ENCODE results near the gene ABCB11. TPM values are rescaled to one million over a fixed set of nuclear protein-coding genes. Genes with fewer than 3 reads are reported as not detected.

ABCB11 gene
- total and polyA plus RNA-seq, 9 of the 15 experiments (the other 6 are each of a cell fraction or from before 2014, with no cell fraction given) = 0.04 to 0.51 (median 0.10) TPM; not detected in 1

DNA sequence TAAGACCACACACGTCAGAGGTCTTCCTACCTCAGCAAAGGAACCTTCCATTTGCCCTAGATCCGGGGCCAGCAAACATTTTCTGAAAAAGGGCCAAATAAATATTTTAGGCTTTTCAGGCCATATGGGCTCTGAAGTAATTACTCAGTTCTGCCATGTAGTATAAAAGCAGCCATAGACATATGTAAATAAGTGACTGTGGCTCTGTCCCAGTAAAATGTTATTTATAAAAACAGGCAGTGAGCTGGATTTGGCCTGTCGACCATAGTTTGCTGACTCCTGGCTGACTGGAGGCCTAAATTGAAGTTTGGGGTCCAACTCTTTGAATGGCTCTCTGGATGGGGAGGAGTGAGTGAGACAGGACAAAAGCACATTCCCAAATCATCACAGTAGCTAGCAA, 49.5 kb downstream of the ABCB11 start:
- peaks cover 0 to 4% of the 10 kb centered on the region in 2 experiments; a peak in 3 of 5 replicates for H3K4me1 ChIP-seq (replicated peaks in 1 of 2; ENCODE audit: control insufficient read depth in 2 of 2, insufficient read depth in 2 of 2, low read length in 2 of 2)
- ChIA-PET CTCF (ENCODE audit: low intra/inter-chr PET ratio) (no interaction called here), POLR2A (no interaction called here)
- peaks cover 11% of the 10 kb centered on the region for H3K9me3 ChIP-seq (replicated peaks; ENCODE audit: control insufficient read depth, insufficient read depth, low read depth, low read length)
- no peak overlapping the region for H3K27ac ChIP-seq (ENCODE audit: extremely low read depth, low read depth, low read length)
- ATAC-seq (no peak), DNase-seq (ENCODE audit: extremely low read depth in 1 of 4, low spot score in 3 of 4) (no peak), FAIRE-seq (no peak)
- no peak overlapping the region for H3K4me3 ChIP-seq
- BruUV-seq (replicated peaks) = no TSS peak
- no peak overlapping the region for H3K9ac ChIP-seq (ENCODE audit: insufficient read depth in 1 of 2, low read depth in 2 of 2, low read length in 2 of 2)
- no peak overlapping the region for H3K4me2 ChIP-seq (ENCODE audit: insufficient read depth, low read length)
- H3K36me3 ChIP-seq (ENCODE audit: control insufficient read depth, insufficient read depth, low read length) = no peaks in the 10 kb centered on the region
- 69% methylated on average over 3 of the region's 3 CpGs for WGBS (ENCODE audit: insufficient coverage, low coverage, missing lambda C conversion rate)
- H3K9me1 ChIP-seq (ENCODE audit: control insufficient read depth, insufficient read depth, low read length) = no peaks in the 10 kb centered on the region
- in situ Hi-C loops (cut with MboI) (no loop called here), intact Hi-C loops (cut with micrococcal nuclease) (no loop called here)
- H3K27me3 ChIP-seq (ENCODE audit: control insufficient read depth in 2 of 2, insufficient read depth in 2 of 2, low read length in 2 of 2) = no peaks in the 10 kb centered on the region
- no peaks in the 10 kb centered on the region for H4K20me1 ChIP-seq (replicated peaks; ENCODE audit: control insufficient read depth, insufficient read depth, low read length)
- no peak overlapping the region for H2AFZ ChIP-seq (ENCODE audit: low read depth, low read length)
- H3K79me2 ChIP-seq (ENCODE audit: control insufficient read depth, insufficient read depth, low read length) = no peaks in the 10 kb centered on the region
- TF ChIP-seq, protein P1, sequence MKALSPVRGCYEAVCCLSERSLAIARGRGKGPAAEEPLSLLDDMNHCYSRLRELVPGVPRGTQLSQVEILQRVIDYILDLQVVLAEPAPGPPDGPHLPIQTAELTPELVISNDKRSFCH (CRISPR knock-in tag; IDR thresholded peaks at IDR 0.05) = no peak
- TF ChIP-seq, protein P1 (tag; IDR thresholded peaks at IDR 0.05) = no peak
- TF ChIP-seq, protein P2, sequence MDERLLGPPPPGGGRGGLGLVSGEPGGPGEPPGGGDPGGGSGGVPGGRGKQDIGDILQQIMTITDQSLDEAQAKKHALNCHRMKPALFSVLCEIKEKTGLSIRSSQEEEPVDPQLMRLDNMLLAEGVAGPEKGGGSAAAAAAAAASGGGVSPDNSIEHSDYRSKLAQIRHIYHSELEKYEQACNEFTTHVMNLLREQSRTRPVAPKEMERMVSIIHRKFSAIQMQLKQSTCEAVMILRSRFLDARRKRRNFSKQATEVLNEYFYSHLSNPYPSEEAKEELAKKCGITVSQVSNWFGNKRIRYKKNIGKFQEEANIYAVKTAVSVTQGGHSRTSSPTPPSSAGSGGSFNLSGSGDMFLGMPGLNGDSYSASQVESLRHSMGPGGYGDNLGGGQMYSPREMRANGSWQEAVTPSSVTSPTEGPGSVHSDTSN (CRISPR knock-in tag; IDR thresholded peaks at IDR 0.05; ENCODE audit: low read depth) = no peak
- TF ChIP-seq, protein P2 (tag; conservative IDR thresholded peaks at IDR 0.05; ENCODE audit: low read depth) = no peak
- TF ChIP-seq ZNF589 (CRISPR knock-in tag; IDR thresholded peaks at IDR 0.05; ENCODE audit: low read depth) (no peak), TAF9B (IDR thresholded peaks at IDR 0.05; ENCODE audit: partially characterized antibody) (no peak), ZNF165 (CRISPR knock-in tag; IDR thresholded peaks at IDR 0.05; ENCODE audit: borderline replicate concordance) (no peak)
